ENCODE results near the gene COTL1. TPM values are rescaled to one million over a fixed set of nuclear protein-coding genes. Genes with fewer than 3 reads are reported as not detected.

COTL1 gene
- polyA plus RNA-seq, 1 of the 3 experiments (the other 2 are of a cell fraction) = 91.6 TPM

DNA sequence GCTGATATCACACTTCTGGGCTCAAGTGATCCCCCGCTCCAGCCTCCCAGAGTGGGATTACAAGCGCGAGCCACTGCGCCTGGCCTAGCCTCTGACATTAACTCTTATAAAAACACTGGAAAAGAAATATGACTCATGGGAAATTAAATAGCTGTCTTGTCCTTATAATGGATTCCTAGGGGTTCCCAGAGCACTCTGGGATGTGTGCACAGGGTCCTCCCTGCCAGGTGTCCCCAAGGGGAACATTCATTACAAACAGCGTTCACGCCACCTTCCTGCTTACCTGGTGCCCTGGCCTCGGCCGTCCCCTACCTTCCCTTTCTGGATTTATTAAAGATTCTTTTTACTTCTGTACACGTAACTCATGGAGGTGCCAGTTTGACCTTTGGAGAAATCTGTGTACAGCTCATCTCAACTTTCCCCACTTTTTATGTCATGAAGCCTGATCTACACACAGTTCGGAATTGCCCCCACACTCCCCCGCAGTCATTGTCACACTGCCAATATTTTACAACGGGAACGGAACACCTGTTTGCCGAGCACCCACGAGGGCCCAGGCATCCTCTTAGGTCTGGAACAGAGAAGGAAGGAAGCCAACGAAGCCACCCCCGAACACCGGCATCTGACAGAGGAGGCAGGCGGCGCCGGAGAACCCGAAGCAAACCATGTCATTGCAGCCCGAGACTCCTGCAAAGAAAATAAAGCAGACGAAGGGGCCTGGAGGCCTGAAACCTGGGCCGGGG lies 73.7 kb downstream of the COTL1 start:
- H4K20me1 ChIP-seq (ENCODE audit: insufficient read depth) = no peaks in the 10 kb centered on the region
- no peaks in the 10 kb centered on the region for H3K27me3 ChIP-seq (ENCODE audit: insufficient read depth)
- H3K9me2 ChIP-seq = no peaks in the 10 kb centered on the region
- H2AFZ ChIP-seq (ENCODE audit: low read depth) = no peak overlapping the region
- peaks cover 0 to 12% of the 10 kb centered on the region in 2 experiments; a peak in 2 of 4 replicates for H3K4me1 ChIP-seq (ENCODE audit: control insufficient read depth in 1 of 2, insufficient read depth in 2 of 2, low read depth in 1 of 2, low read length in 1 of 2)
- TF ChIP-seq GATA2 (CRISPR knock-in tag; IDR thresholded peaks at IDR 0.05) = no peak
- TF ChIP-seq CHD2 (IDR thresholded peaks at IDR 0.05; ENCODE audit: low read length, partially characterized antibody) = no peak
- TF ChIP-seq RCOR1 (IDR thresholded peaks at IDR 0.05; ENCODE audit: low read length) = no peak
- no peak for TF ChIP-seq GABPA (IDR thresholded peaks at IDR 0.05; ENCODE audit: low read depth)
- no peak for DNase-seq
- ChIA-PET POLR2A (no interaction called here), CTCF (no interaction called here)
- no peaks in the 10 kb centered on the region for H3K79me2 ChIP-seq (ENCODE audit: insufficient read depth)
- H3F3A ChIP-seq (replicated peaks; ENCODE audit: insufficient read depth) = peaks cover 12% of the 10 kb centered on the region
- H3K36me3 ChIP-seq (replicated peaks in 1 of 2; ENCODE audit: control insufficient read depth in 1 of 2, insufficient read depth in 2 of 2, low read length in 1 of 2) = no peaks in the 10 kb centered on the region
- no peak overlapping the region for H3K9ac ChIP-seq
- H3K4me3 ChIP-seq (ENCODE audit: low read depth in 2 of 2, low read length in 1 of 2) = no peak overlapping the region
- H3K9me3 ChIP-seq = no peaks in the 10 kb centered on the region
- H3K4me2 ChIP-seq = no peak overlapping the region
- no peak overlapping the region for H3K27ac ChIP-seq (ENCODE audit: low read depth in 2 of 2, low read length in 1 of 2)
- 84% methylated on average over 25 of the region's 25 CpGs for WGBS (ENCODE audit: low lambda C conversion rate)

DNA sequence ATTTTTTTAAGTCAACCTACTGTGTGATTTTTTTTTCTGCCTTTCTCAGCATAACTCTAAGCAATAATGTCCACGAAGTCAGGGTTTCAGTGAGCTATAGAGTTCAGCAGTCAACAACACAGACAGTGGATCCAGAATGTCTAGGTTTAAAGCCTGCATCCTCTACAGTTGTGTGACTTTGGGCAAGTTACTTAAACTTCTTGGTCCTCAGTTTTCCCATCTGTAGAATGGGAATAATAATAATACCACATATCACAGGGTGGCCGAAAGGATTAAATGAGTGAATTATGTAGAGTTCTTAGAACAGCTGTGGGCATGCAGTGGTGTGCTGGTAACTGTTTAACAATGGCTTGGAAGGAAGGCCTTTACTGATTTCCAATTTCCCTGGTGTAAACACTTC lies 74.6 kb downstream of the COTL1 start:
- Histone ChIP-seq H3K4me2 (no peak overlapping the region), H3K27ac (ENCODE audit: low read depth in 2 of 2, low read length in 1 of 2) (no peak overlapping the region), H3K79me2 (ENCODE audit: insufficient read depth) (no peaks in the 10 kb centered on the region), H3K9me3 (no peaks in the 10 kb centered on the region), H3K27me3 (ENCODE audit: insufficient read depth) (no peaks in the 10 kb centered on the region), H3K36me3 (replicated peaks in 1 of 2; ENCODE audit: control insufficient read depth in 1 of 2, insufficient read depth in 2 of 2, low read length in 1 of 2) (no peaks in the 10 kb centered on the region), H3K9me2 (no peaks in the 10 kb centered on the region), H4K20me1 (ENCODE audit: insufficient read depth) (no peaks in the 10 kb centered on the region), H3F3A (replicated peaks; ENCODE audit: insufficient read depth) (peaks cover 17% of the 10 kb centered on the region), H3K4me1 (ENCODE audit: control insufficient read depth in 1 of 2, insufficient read depth in 2 of 2, low read depth in 1 of 2, low read length in 1 of 2) (peaks cover 0 to 12% of the 10 kb centered on the region in 2 experiments; a peak in 1 of 4 replicates), H3K4me3 (ENCODE audit: low read depth in 2 of 2, low read length in 1 of 2) (no peak overlapping the region), H3K9ac (no peak overlapping the region), H2AFZ (ENCODE audit: low read depth) (no peak overlapping the region)
- 88% methylated on average over 2 of the region's 2 CpGs for WGBS (ENCODE audit: low lambda C conversion rate)
- no peak for DNase-seq
- POLR2A ChIA-PET = no interaction called here
- TF ChIP-seq MXI1 (IDR thresholded peaks at IDR 0.05; ENCODE audit: low read depth, low read length) (no peak), EP300 (IDR thresholded peaks at IDR 0.05; ENCODE audit: borderline replicate concordance in 1 of 2, low read depth in 1 of 2, low read length in 1 of 2) (no peak), NRF1 (IDR thresholded peaks at IDR 0.05; ENCODE audit: low read depth, low read length) (no peak), GABPA (IDR thresholded peaks at IDR 0.05; ENCODE audit: low read depth) (no peak), TAF1 (IDR thresholded peaks at IDR 0.05; ENCODE audit: borderline replicate concordance, low read depth, low read length) (no peak), SMC3 (IDR thresholded peaks at IDR 0.05; ENCODE audit: low read depth, low read length) (no peak), GATA2 (CRISPR knock-in tag; IDR thresholded peaks at IDR 0.05) (no peak), FOXJ3 (CRISPR knock-in tag; IDR thresholded peaks at IDR 0.05) (no peak), YY1 (IDR thresholded peaks at IDR 0.05; ENCODE audit: low read depth) (no peak), TCF12 (IDR thresholded peaks at IDR 0.05) (no peak), JUND (IDR thresholded peaks at IDR 0.05) (no peak), CHD2 (IDR thresholded peaks at IDR 0.05; ENCODE audit: low read length, partially characterized antibody) (no peak), EZH2phosphoT487 (IDR thresholded peaks at IDR 0.05; ENCODE audit: borderline replicate concordance, low read depth) (no peak)
- TF ChIP-seq, protein P1, sequence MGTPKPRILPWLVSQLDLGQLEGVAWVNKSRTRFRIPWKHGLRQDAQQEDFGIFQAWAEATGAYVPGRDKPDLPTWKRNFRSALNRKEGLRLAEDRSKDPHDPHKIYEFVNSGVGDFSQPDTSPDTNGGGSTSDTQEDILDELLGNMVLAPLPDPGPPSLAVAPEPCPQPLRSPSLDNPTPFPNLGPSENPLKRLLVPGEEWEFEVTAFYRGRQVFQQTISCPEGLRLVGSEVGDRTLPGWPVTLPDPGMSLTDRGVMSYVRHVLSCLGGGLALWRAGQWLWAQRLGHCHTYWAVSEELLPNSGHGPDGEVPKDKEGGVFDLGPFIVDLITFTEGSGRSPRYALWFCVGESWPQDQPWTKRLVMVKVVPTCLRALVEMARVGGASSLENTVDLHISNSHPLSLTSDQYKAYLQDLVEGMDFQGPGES (IDR thresholded peaks at IDR 0.05; ENCODE audit: low read depth, low read length) = no peak
- TF ChIP-seq, protein P2, sequence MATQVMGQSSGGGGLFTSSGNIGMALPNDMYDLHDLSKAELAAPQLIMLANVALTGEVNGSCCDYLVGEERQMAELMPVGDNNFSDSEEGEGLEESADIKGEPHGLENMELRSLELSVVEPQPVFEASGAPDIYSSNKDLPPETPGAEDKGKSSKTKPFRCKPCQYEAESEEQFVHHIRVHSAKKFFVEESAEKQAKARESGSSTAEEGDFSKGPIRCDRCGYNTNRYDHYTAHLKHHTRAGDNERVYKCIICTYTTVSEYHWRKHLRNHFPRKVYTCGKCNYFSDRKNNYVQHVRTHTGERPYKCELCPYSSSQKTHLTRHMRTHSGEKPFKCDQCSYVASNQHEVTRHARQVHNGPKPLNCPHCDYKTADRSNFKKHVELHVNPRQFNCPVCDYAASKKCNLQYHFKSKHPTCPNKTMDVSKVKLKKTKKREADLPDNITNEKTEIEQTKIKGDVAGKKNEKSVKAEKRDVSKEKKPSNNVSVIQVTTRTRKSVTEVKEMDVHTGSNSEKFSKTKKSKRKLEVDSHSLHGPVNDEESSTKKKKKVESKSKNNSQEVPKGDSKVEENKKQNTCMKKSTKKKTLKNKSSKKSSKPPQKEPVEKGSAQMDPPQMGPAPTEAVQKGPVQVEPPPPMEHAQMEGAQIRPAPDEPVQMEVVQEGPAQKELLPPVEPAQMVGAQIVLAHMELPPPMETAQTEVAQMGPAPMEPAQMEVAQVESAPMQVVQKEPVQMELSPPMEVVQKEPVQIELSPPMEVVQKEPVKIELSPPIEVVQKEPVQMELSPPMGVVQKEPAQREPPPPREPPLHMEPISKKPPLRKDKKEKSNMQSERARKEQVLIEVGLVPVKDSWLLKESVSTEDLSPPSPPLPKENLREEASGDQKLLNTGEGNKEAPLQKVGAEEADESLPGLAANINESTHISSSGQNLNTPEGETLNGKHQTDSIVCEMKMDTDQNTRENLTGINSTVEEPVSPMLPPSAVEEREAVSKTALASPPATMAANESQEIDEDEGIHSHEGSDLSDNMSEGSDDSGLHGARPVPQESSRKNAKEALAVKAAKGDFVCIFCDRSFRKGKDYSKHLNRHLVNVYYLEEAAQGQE (IDR thresholded peaks at IDR 0.05; ENCODE audit: low read depth, low read length) = no peak
- CTCF ChIA-PET = interaction anchor here (1.0 to 1.5 kb wide), 2 partner anchors 33 to 183 kb away, joined by 3 to 6 read pairs; no protein-coding TSS in a partner anchor

All from SK-N-SH (cell line).